OCI-M2 (cell line): ENCODE measurements around the gene SLC25A26.

ENCODE experiments used
- DNase-seq: peaks from one replicate; lab custom pipeline; 2025; ENCODE audit not compliant: unreplicated experiment; lab: John Stamatoyannopoulos, UW

SLC25A26 gene

GRCh38 chr3:66317750-66318376 lies 97.1 kb downstream of the SLC25A26 start:
- no peak for DNase-seq

- DNase-seq, result no peak
Observed at GRCh38 chr3:66320390-66320789, 99.6 kb downstream of the SLC25A26 start.

- no peak for DNase-seq
Observed at GRCh38 chr3:66322436-66322835, 101.6 kb downstream of the SLC25A26 start.

GRCh38 chr3:66326340-66326739 lies 105.5 kb downstream of the SLC25A26 start:
- DNase-seq, result no peak

GRCh38 chr3:66335671-66336070 lies 114.9 kb downstream of the SLC25A26 start:
- DNase-seq, result no peak

- DNase-seq, result no peak
Observed at GRCh38 chr3:66336333-66336766, 115.5 kb downstream of the SLC25A26 start.

GRCh38 chr3:66338927-66339326 lies 118.1 kb downstream of the SLC25A26 start:
- DNase-seq, result no peak

GRCh38 chr3:66342717-66343356 lies 122.0 kb downstream of the SLC25A26 start:
- DNase-seq, result no peak

GRCh38 chr3:66344391-66344811 lies 123.6 kb downstream of the SLC25A26 start:
- no peak for DNase-seq

GRCh38 chr3:66344848-66345578 lies 124.2 kb downstream of the SLC25A26 start:
- no peak for DNase-seq

- DNase-seq, result no peak
Observed at GRCh38 chr3:66348704-66349103, 127.9 kb downstream of the SLC25A26 start.

- no peak for DNase-seq
Observed at GRCh38 chr3:66350601-66351000, 129.8 kb downstream of the SLC25A26 start.

- DNase-seq, result no peak
Observed at GRCh38 chr3:66353039-66353438, 132.2 kb downstream of the SLC25A26 start.

GRCh38 chr3:66353530-66353929 lies 132.7 kb downstream of the SLC25A26 start:
- no peak for DNase-seq

- no peak for DNase-seq
Observed at GRCh38 chr3:66354001-66354400, 133.2 kb downstream of the SLC25A26 start.

- DNase-seq, result no peak
Observed at GRCh38 chr3:66355394-66355793, 134.6 kb downstream of the SLC25A26 start.

GRCh38 chr3:66355997-66356396 lies 135.2 kb downstream of the SLC25A26 start:
- no peak for DNase-seq

GRCh38 chr3:66361356-66361755 lies 140.6 kb downstream of the SLC25A26 start:
- no peak for DNase-seq

GRCh38 chr3:66362541-66362941 lies 141.7 kb downstream of the SLC25A26 start:
- DNase-seq, result no peak

- DNase-seq, result no peak
Observed at GRCh38 chr3:66363148-66363547, 142.3 kb downstream of the SLC25A26 start.

- DNase-seq, result no peak
Observed at GRCh38 chr3:66365080-66365479, 144.3 kb downstream of the SLC25A26 start.

GRCh38 chr3:66366747-66367146 lies 145.9 kb downstream of the SLC25A26 start:
- no peak for DNase-seq
